K562 (cell line): ENCODE data around the gene IRF1. TPM values are rescaled to one million over a fixed set of nuclear protein-coding genes. Genes with fewer than 3 reads are reported as not detected.

ENCODE experiments used
- CCNT2 ChIP-seq: IDR thresholded peaks from 2 replicates; pipeline ENCODE4 v1.6.1; 2011; ENCODE audit warnings: borderline replicate concordance, low read depth, mild to moderate bottlenecking, moderate library complexity, mixed read lengths, low read length; ENCODE audit not compliant: insufficient read length; ENCODE audit errors: extremely low read depth
- CHD1 ChIP-seq: fragments of 200-600 bp; sonication (generic); IDR thresholded peaks from one replicate; pipeline ENCODE4 v1.6.1; 2012; ENCODE audit warnings: mild to moderate bottlenecking, moderate library complexity, low read length, inconsistent platforms
- CREM ChIP-seq: IDR thresholded peaks from 2 replicates; pipeline ENCODE4 v1.6.1; 2014; ENCODE audit warnings: antibody characterized with exemption, low read depth
- ELF1 ChIP-seq: fragments of 200-800 bp; sonication (Bioruptor generic); IDR thresholded peaks from 2 replicates; pipeline ENCODE4 v1.6.1; 2016; ENCODE audit warnings: missing genetic modification characterization, missing compliant biosample characterization
- GATAD2A ChIP-seq: fragments of 450-650 bp; IDR thresholded peaks from 2 replicates; pipeline ENCODE4 v1.6.1; 2017
- GATAD2B ChIP-seq: fragments of 450-650 bp; IDR thresholded peaks from 2 replicates; pipeline ENCODE4 v1.6.1; 2017; ENCODE audit warnings: mild to moderate bottlenecking, borderline replicate concordance
- HNRNPLL ChIP-seq: fragments of 200-400 bp; formaldehyde crosslinking; IDR thresholded peaks from 2 replicates; pipeline ENCODE4 v1.6.1; 2017; ENCODE audit warnings: low read length, low read depth, mild to moderate bottlenecking; ENCODE audit not compliant: poor library complexity, severe bottlenecking
- MEF2A ChIP-seq: IDR thresholded peaks from 2 replicates; pipeline ENCODE4 v1.6.1; 2011; ENCODE audit warnings: low read depth, mild to moderate bottlenecking, low read length, moderate library complexity; ENCODE audit not compliant: control insufficient read depth
- SIN3A ChIP-seq, 2 experiments: fragments of 150-350 bp in 1 of 2; IDR thresholded peaks; 2 replicates each; pipeline ENCODE4 v1.6.1; 2011 to 2016; ENCODE audit warnings: borderline replicate concordance in 2 of 2, low read depth in 2 of 2, low read length in 2 of 2, mild to moderate bottlenecking in 2 of 2, moderate library complexity in 2 of 2; ENCODE audit not compliant: control insufficient read depth in 1 of 2
- YY1 ChIP-seq, 3 experiments: IDR thresholded peaks; 2 replicates each; pipeline ENCODE4 v1.6.1; 2011; ENCODE audit warnings: low read length in 2 of 3, mild to moderate bottlenecking in 2 of 3, moderate library complexity in 2 of 3, borderline replicate concordance in 1 of 3, control low read depth in 1 of 3, low read depth in 1 of 3; ENCODE audit not compliant: insufficient read depth in 3 of 3, insufficient replicate concordance in 2 of 3, control insufficient read depth in 1 of 3, insufficient read length in 1 of 3; ENCODE audit errors: extremely low read depth in 1 of 3
- ZFP36 ChIP-seq: fragments of 150-350 bp; IDR thresholded peaks from 2 replicates; pipeline ENCODE4 v1.6.1; 2018; ENCODE audit warnings: low read length, low read depth; ENCODE audit not compliant: partially characterized antibody
- ZNF121 ChIP-seq: sonication (generic); formaldehyde crosslinking; conservative IDR thresholded peaks from 2 replicates; pipeline ENCODE4 v1.8.0; 2022; ENCODE audit warnings: missing genetic modification reagents
- ZNF224 ChIP-seq: sonication (generic); formaldehyde crosslinking; IDR thresholded peaks from 2 replicates; pipeline ENCODE4 v1.8.0; 2022; ENCODE audit warnings: mild to moderate bottlenecking, missing genetic modification reagents
- ZNF24 ChIP-seq: fragments of 450-650 bp; IDR thresholded peaks from 2 replicates; pipeline ENCODE4 v1.6.1; 2016
- polyA plus RNA-seq, 8 experiments: library from polyadenylated mRNA; depleted of rRNA in 4 of 8; stranded (reverse) in 5 of 8; unstranded in 3 of 8; fragments of >200 nt; fragmentation: Nextera tagmentation in 2 of 8; fragmentation: Illumina TruSeq in 1 of 8; extraction: Ambion mirVana in 2 of 8; extraction: Trizol in 1 of 8; gene quantifications; 2 replicates each; pipeline versions ENCODE4 v1.2.1 to v1.2.3, GENCODE V29; 2011 to 2014; ENCODE audit warnings: inconsistent platforms in 1 of 8, missing spikeins in 1 of 8
- total RNA-seq, 7 experiments: library from RNA; depleted of rRNA in 6 of 7; stranded (reverse); fragments of >200 nt in 6 of 7; fragmentation: Illumina TruSeq in 2 of 7; extraction: Trizol in 2 of 7; gene quantifications; 2 replicates each; pipeline versions ENCODE4 v1.2.1 to v1.2.3, GENCODE V29; 2011 to 2021; ENCODE audit warnings: low replicate concordance in 1 of 7
- TF ChIP-seq, protein P1 (sequence below): fragments of 450-650 bp; IDR thresholded peaks from 2 replicates; pipeline ENCODE4 v1.6.1; 2016; ENCODE audit warnings: borderline replicate concordance
- TF ChIP-seq, protein P2 (sequence below): fragments of 200-800 bp; sonication (Bioruptor generic); IDR thresholded peaks from 2 replicates; pipeline ENCODE4 v1.6.1; 2017; ENCODE audit warnings: missing genetic modification characterization, missing compliant biosample characterization
- TF ChIP-seq, protein P3 (sequence below): sonication (generic); formaldehyde crosslinking; IDR thresholded peaks from 2 replicates; pipeline ENCODE4 v1.8.1; 2023; ENCODE audit warnings: mild to moderate bottlenecking, missing genetic modification reagents
- TF ChIP-seq, protein P4 (sequence below): fragments of 450-650 bp; IDR thresholded peaks from 2 replicates; pipeline ENCODE4 v1.6.1; 2017; ENCODE audit warnings: antibody characterized with exemption, mild to moderate bottlenecking

Gene IRF1
- total and polyA plus RNA-seq, 9 of the 15 experiments (the other 6 are each of a cell fraction or from before 2014, with no cell fraction given) = 1.1 to 12.3 (median 5.9) TPM

DNA sequence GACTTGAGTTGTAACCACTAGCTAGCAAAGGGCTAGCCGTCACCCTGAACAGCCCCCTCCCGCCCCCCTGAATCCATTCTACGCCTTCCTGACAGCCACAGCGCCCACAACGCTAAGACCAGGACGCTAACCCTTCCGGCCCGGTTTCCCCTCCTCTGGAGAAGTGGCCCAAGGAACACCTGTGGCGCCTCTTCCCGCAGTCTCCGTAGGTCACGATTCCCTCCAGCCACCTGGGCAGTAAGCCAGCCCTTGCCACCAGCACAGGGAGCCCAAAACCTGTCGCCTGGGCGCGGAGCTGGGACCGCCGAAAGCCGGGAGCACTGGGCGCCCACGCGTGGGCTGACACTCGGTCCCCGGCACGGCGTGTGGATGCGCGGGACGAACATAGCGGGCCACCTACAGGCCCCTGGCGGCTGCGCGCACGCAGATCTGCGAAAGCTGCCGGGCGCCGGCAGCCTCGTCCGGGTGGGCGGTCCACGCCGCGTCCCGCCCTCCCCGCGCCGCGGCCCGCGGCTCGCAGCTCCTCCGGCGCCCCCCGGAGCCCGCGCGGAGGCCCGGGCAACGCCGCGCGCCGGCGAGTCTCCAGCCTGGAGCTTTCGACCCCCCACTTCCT, 596 bp downstream of the IRF1 start (continued):
- TF ChIP-seq CCNT2 (peak; percentile 58), HNRNPLL (peak; percentile 88), YY1 (IDR thresholded peaks at IDR 0.05; ENCODE audit: borderline replicate concordance in 1 of 3, control insufficient read depth in 1 of 3, extremely low read depth in 1 of 3, insufficient read depth in 3 of 3, insufficient read length in 1 of 3, insufficient replicate concordance in 2 of 3, low read depth in 1 of 3, low read length in 2 of 3) (peak in 1 of 3 experiments; percentile 28), CHD1 (peak; percentile 69), ZNF224 (CRISPR knock-in tag) (no peak), CREM (peak; percentile 51), ZNF24 (no peak), MEF2A (no peak), ZFP36 (no peak), GATAD2A (peak; percentile 85), ZNF121 (CRISPR knock-in tag) (peak; percentile 18; the same call in 1 of the 2 replicates), SIN3A (IDR thresholded peaks at IDR 0.05; ENCODE audit: borderline replicate concordance in 2 of 2, control insufficient read depth in 1 of 2, low read depth in 2 of 2, low read length in 2 of 2) (peak in 1 of 2 experiments; percentile 23; a peak in 1 of 4 replicates), ELF1 (peak; percentile 59; the same call in 1 of the 2 replicates), GATAD2B (peak; percentile 94)
- TF ChIP-seq, protein P1, sequence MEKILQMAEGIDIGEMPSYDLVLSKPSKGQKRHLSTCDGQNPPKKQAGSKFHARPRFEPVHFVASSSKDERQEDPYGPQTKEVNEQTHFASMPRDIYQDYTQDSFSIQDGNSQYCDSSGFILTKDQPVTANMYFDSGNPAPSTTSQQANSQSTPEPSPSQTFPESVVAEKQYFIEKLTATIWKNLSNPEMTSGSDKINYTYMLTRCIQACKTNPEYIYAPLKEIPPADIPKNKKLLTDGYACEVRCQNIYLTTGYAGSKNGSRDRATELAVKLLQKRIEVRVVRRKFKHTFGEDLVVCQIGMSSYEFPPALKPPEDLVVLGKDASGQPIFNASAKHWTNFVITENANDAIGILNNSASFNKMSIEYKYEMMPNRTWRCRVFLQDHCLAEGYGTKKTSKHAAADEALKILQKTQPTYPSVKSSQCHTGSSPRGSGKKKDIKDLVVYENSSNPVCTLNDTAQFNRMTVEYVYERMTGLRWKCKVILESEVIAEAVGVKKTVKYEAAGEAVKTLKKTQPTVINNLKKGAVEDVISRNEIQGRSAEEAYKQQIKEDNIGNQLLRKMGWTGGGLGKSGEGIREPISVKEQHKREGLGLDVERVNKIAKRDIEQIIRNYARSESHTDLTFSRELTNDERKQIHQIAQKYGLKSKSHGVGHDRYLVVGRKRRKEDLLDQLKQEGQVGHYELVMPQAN = no peak
- TF ChIP-seq, protein P2, sequence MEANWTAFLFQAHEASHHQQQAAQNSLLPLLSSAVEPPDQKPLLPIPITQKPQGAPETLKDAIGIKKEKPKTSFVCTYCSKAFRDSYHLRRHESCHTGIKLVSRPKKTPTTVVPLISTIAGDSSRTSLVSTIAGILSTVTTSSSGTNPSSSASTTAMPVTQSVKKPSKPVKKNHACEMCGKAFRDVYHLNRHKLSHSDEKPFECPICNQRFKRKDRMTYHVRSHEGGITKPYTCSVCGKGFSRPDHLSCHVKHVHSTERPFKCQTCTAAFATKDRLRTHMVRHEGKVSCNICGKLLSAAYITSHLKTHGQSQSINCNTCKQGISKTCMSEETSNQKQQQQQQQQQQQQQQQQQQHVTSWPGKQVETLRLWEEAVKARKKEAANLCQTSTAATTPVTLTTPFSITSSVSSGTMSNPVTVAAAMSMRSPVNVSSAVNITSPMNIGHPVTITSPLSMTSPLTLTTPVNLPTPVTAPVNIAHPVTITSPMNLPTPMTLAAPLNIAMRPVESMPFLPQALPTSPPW = no peak
- TF ChIP-seq, protein P3, sequence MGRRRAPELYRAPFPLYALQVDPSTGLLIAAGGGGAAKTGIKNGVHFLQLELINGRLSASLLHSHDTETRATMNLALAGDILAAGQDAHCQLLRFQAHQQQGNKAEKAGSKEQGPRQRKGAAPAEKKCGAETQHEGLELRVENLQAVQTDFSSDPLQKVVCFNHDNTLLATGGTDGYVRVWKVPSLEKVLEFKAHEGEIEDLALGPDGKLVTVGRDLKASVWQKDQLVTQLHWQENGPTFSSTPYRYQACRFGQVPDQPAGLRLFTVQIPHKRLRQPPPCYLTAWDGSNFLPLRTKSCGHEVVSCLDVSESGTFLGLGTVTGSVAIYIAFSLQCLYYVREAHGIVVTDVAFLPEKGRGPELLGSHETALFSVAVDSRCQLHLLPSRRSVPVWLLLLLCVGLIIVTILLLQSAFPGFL (CRISPR knock-in tag) = no peak
- TF ChIP-seq, protein P4, sequence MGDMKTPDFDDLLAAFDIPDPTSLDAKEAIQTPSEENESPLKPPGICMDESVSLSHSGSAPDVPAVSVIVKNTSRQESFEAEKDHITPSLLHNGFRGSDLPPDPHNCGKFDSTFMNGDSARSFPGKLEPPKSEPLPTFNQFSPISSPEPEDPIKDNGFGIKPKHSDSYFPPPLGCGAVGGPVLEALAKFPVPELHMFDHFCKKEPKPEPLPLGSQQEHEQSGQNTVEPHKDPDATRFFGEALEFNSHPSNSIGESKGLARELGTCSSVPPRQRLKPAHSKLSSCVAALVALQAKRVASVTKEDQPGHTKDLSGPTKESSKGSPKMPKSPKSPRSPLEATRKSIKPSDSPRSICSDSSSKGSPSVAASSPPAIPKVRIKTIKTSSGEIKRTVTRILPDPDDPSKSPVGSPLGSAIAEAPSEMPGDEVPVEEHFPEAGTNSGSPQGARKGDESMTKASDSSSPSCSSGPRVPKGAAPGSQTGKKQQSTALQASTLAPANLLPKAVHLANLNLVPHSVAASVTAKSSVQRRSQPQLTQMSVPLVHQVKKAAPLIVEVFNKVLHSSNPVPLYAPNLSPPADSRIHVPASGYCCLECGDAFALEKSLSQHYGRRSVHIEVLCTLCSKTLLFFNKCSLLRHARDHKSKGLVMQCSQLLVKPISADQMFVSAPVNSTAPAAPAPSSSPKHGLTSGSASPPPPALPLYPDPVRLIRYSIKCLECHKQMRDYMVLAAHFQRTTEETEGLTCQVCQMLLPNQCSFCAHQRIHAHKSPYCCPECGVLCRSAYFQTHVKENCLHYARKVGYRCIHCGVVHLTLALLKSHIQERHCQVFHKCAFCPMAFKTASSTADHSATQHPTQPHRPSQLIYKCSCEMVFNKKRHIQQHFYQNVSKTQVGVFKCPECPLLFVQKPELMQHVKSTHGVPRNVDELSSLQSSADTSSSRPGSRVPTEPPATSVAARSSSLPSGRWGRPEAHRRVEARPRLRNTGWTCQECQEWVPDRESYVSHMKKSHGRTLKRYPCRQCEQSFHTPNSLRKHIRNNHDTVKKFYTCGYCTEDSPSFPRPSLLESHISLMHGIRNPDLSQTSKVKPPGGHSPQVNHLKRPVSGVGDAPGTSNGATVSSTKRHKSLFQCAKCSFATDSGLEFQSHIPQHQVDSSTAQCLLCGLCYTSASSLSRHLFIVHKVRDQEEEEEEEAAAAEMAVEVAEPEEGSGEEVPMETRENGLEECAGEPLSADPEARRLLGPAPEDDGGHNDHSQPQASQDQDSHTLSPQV = no peak
